Peyer's patch (tissue), 4 donors: ENCODE results near the gene KIF6. TPM values are rescaled to one million over a fixed set of nuclear protein-coding genes. Genes with fewer than 3 reads are reported as not detected.
"Not testable (repeated sequence)": the region's sequence is repeated elsewhere in the genome, so short reads cannot be mapped to it uniquely, and the experiment has no call there.

Source experiments
- DNase-seq, 3 donors: peaks; one replicate each; pipeline ENCODE4 v3.0.0-alpha.2; 2017 to 2019
- H3K27ac ChIP-seq, 4 donors: fragments of 200-600 bp; sonication (generic); one replicate each; pipeline ENCODE4 v1.5.1; 2016 to 2019
- H3K27me3 ChIP-seq, 2 donors: fragments of 200-600 bp; sonication (generic); one replicate each; pipeline ENCODE4 v1.5.1; 2019
- H3K36me3 ChIP-seq, 3 donors: fragments of 200-600 bp; sonication (generic); one replicate each; pipeline ENCODE4 v1.5.1; 2016 to 2019
- H3K4me1 ChIP-seq, 4 donors: fragments of 200-600 bp; sonication (generic); one replicate each; pipeline ENCODE4 v1.5.1; 2016 to 2019
- H3K4me3 ChIP-seq, 4 donors: fragments of 200-600 bp; sonication (generic); 1 replicate in 3 of 4; 2 replicates in 1 of 4; pipeline ENCODE4 v1.5.1; 2016 to 2019; ENCODE audit warnings: mild to moderate bottlenecking in 1 of 4
- H3K9me3 ChIP-seq, 4 donors: fragments of 200-600 bp; sonication (generic); one replicate each; pipeline ENCODE4 v1.5.1; 2016 to 2019; ENCODE audit warnings: mild to moderate bottlenecking in 1 of 4
- POLR2A ChIP-seq, 2 donors: fragments of 450-650 bp; IDR thresholded peaks; one replicate each; pipeline ENCODE4 v1.5.1; 2017; ENCODE audit warnings: antibody characterized with exemption in 2 of 2, mild to moderate bottlenecking in 2 of 2, moderate library complexity in 2 of 2
- total RNA-seq, 4 donors: library from RNA; depleted of rRNA; stranded (reverse); fragments of >200 nt; gene quantifications; one replicate each; pipeline ENCODE4 v1.1.0, GENCODE V29; 2016
- TF ChIP-seq, protein P1 (sequence below), 6 experiments: fragments of 450-650 bp in 4 of 6; fragments of 200-600 bp in 2 of 6; sonication (generic) in 1 of 6; IDR thresholded peaks; one replicate each; pipeline ENCODE4 v1.5.1; 2017 to 2019; ENCODE audit warnings: antibody characterized with exemption in 6 of 6, mild to moderate bottlenecking in 3 of 6, moderate library complexity in 1 of 6

The KIF6 gene
- total RNA-seq, 4 donors from 2014 or later, result 0.83 TPM; not detected in 3

DNA sequence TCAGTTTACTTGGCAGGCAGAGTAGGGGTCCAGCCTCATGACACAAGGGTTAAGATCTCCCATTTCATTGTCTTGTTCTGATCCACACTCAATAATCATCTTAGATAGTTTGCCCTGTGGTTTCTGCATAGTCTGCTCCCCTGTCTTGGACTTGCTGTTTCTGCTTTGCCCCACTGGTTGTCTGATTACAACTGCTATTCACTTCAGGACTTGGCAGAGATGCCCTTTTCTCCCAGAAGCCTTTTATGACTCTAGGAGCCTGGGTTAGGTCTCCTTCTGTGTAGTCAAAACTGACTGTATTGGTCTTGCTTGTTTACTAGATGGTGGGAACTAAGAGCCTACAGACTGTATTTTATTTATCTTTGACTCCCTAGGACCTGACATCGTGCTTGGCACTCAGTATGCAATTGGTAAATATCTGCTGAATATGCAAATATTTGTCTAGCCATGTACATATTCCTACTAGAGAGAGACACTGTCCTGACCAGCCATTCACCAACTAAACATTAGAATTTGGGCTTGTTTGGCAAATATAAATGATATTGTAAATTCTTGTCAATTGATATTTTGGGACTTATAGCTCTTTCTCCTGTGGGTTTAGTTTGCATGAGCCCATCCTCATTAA lies 236.8 kb downstream of the KIF6 start:
- H3K27me3 ChIP-seq, result no peaks in the 10 kb centered on the region
- TF ChIP-seq, protein P1, sequence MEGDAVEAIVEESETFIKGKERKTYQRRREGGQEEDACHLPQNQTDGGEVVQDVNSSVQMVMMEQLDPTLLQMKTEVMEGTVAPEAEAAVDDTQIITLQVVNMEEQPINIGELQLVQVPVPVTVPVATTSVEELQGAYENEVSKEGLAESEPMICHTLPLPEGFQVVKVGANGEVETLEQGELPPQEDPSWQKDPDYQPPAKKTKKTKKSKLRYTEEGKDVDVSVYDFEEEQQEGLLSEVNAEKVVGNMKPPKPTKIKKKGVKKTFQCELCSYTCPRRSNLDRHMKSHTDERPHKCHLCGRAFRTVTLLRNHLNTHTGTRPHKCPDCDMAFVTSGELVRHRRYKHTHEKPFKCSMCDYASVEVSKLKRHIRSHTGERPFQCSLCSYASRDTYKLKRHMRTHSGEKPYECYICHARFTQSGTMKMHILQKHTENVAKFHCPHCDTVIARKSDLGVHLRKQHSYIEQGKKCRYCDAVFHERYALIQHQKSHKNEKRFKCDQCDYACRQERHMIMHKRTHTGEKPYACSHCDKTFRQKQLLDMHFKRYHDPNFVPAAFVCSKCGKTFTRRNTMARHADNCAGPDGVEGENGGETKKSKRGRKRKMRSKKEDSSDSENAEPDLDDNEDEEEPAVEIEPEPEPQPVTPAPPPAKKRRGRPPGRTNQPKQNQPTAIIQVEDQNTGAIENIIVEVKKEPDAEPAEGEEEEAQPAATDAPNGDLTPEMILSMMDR (IDR thresholded peaks at IDR 0.05), result no peak
- TF ChIP-seq POLR2A (IDR thresholded peaks at IDR 0.05), result no peak
- no peak overlapping the region for H3K27ac ChIP-seq
- no peaks in the 10 kb centered on the region for H3K9me3 ChIP-seq
- no peak for DNase-seq
- H3K4me1 ChIP-seq, result no peaks in the 10 kb centered on the region
- H3K36me3 ChIP-seq, result no peaks in the 10 kb centered on the region
- no peak overlapping the region for H3K4me3 ChIP-seq

DNA sequence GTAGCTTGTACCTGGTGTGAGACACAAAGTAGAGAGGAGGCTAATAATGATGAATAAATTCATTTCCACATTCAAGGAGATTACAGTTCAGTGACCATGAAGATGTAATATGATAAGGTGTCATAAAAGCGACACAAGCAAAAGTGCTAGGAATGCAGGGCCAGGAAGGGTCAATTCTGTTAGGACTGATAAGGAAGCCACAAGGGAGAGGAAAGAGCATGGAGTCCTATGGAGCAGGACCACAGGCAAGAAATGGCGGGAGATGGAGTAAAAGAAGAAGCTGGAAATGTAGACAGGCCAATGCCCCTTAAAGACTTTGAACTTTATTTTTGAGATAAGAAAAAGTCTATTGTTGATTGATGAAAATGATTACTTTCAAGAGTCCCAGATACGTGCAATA lies 240.9 kb downstream of the KIF6 start:
- Histone ChIP-seq H3K9me3 (no peaks in the 10 kb centered on the region), H3K4me1 (no peaks in the 10 kb centered on the region), H3K36me3 (no peaks in the 10 kb centered on the region), H3K4me3 (no peak overlapping the region), H3K27me3 (no peaks in the 10 kb centered on the region), H3K27ac (no peak overlapping the region)
- DNase-seq, result no peak
- TF ChIP-seq, protein P1 (IDR thresholded peaks at IDR 0.05), result no peak
- TF ChIP-seq POLR2A (IDR thresholded peaks at IDR 0.05), result no peak

DNA sequence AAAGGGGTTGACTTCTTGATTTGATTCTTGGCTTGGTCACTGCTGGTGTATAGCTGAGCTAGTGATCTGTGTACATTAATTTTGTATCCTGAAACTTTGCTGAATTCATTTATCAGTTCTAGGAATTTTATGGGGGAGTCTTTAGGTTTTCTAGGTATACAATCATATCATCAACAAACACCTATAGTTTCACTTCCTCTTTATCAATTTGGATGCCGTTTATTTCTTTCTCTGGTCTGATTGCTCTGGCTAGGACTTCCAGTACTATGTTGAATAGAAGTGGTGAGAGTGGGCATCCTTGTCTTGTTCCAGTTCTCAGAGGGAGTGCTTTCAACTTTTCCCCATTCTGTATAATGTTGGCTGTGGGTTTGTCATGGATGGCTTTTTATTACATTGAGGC lies 245.4 kb downstream of the KIF6 start:
- not testable (repeated sequence) for H3K27ac ChIP-seq, H3K4me1 ChIP-seq, H3K36me3 ChIP-seq, H3K9me3 ChIP-seq, H3K4me3 ChIP-seq, DNase-seq, H3K27me3 ChIP-seq

DNA sequence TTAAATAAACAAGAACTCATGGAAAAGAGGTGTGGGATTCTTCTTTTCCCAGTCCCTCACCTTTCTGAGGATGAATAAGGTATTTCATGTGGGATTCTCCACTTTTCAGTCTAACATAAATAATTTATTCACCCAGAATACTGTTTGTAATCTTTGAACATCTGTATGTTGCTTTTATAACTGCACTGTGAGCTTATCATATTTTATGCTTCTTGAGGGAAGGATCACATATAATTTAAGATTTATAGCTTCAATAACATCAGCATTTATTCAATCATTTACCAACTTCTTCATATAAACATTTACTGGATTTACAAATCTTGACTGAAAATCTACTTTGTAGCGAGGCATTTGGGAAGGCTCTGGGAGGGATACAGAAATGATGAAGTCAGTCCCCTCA lies 248.5 kb downstream of the KIF6 start:
- TF ChIP-seq, protein P1 (IDR thresholded peaks at IDR 0.05), result no peak
- no peak for TF ChIP-seq POLR2A (IDR thresholded peaks at IDR 0.05)
- Histone ChIP-seq H3K36me3 (no peaks in the 10 kb centered on the region), H3K4me1 (no peaks in the 10 kb centered on the region), H3K27me3 (no peaks in the 10 kb centered on the region), H3K4me3 (no peak overlapping the region), H3K9me3 (no peaks in the 10 kb centered on the region), H3K27ac (no peak overlapping the region)
- DNase-seq, result no peak

DNA sequence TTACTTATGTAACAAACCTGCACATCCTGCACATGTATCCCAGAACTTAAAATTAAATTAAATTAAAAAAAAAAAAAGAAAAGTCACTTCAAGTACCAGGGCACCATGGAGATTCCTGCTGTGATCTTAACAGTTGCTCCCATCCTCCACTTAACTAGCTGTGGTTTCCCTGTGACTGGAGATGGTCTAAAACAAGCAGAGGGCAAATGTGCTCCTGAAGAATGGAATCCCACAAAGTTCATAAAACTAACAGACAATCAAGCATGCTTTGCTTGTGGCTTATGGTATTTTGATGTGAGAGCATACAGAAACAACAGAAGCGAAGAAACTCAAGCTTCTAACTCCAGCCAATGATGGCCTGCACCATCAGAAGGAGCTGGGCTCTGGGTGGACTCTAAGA lies 249.1 kb downstream of the KIF6 start:
- DNase-seq, result no peak
- no peak overlapping the region for H3K27ac ChIP-seq
- TF ChIP-seq, protein P1 (IDR thresholded peaks at IDR 0.05), result no peak
- no peak for TF ChIP-seq POLR2A (IDR thresholded peaks at IDR 0.05)
- no peaks in the 10 kb centered on the region for H3K4me1 ChIP-seq
- no peaks in the 10 kb centered on the region for H3K27me3 ChIP-seq
- H3K4me3 ChIP-seq, result no peak overlapping the region
- no peaks in the 10 kb centered on the region for H3K36me3 ChIP-seq
- H3K9me3 ChIP-seq, result no peaks in the 10 kb centered on the region

DNA sequence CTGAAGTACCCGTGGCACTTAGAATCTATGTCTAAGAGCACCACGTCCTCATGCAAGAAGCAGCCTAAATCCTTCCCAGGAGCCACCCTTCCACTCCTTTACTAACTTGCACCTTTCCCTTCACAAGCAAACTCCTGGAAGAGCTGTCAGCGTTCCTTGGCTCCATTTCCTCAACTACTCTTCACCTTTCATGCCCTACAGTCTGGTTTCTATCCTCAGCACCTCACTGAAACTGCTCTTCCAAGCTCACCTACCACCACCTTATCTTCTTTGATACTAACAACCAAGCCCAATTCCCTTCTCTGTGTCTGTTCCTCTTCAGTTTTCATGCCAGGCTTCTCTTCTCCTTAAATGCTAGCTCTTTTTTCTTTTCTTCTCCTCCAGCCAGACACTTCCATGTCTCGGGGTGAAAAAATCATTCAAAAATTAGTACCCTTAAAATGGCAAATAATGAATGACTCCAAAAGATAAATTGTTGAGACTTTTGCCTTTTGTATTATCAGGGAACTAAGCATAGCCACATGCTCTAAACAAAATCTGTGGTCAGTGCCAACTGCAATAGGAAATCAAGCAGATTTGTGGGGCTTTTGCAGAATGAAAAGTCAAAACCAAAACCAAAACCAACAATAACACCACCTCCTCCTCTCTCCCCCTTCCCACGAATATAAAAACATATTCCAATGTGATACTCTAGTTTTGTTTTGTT lies 253.1 kb downstream of the KIF6 start:
- no peak for DNase-seq
- Histone ChIP-seq H3K36me3 (no peaks in the 10 kb centered on the region), H3K9me3 (no peaks in the 10 kb centered on the region), H3K27ac (no peak overlapping the region), H3K27me3 (no peaks in the 10 kb centered on the region), H3K4me1 (no peaks in the 10 kb centered on the region), H3K4me3 (no peak overlapping the region)
- no peak for TF ChIP-seq POLR2A (IDR thresholded peaks at IDR 0.05)
- TF ChIP-seq, protein P1 (IDR thresholded peaks at IDR 0.05), result no peak
